ENCODE measurements around the gene ANXA8.

DNA sequence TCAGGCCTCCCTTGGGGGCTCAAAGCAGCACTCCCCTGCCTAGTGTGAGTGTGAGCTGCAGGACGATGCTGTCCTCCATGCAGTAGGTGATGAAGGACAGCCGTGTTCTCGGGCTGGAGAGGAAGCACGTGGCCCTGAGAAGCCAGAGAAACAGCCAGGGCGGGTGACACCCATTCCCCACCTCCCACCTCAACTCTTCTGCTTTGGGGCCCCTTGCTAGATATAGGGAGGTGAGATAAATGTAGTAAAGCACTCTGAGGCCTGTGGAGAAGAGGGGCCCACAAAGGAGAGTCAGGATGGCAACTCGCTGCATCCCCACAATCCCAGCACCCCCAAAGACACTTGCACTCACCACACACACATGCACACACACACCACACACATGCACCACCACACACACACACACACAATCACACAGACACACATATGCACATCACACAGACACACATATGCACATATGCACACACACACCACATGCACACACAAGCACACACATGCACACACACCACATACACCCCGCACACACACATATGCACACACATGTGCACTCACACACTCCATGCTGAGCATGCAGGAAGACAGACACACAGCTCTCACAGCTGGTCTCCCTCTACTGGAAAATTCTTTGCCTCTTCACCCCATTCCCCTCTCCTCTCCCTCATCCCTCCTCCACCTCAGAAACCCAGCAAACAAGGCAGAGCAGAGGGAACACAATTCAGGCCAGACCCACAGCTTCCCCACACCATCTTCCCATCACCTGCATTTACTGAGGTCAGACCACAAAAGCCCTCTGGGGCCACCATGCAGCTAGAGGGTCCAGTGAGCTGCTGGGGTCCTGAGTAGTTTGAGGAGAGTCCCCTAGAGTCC is 30.5 kb downstream of the ANXA8 start:
- TF ChIP-seq POLR2AphosphoS5 (IDR thresholded peaks at IDR 0.05) = no peak
- TF ChIP-seq POLR2A (IDR thresholded peaks at IDR 0.05) = no peak
- TF ChIP-seq, protein P1, sequence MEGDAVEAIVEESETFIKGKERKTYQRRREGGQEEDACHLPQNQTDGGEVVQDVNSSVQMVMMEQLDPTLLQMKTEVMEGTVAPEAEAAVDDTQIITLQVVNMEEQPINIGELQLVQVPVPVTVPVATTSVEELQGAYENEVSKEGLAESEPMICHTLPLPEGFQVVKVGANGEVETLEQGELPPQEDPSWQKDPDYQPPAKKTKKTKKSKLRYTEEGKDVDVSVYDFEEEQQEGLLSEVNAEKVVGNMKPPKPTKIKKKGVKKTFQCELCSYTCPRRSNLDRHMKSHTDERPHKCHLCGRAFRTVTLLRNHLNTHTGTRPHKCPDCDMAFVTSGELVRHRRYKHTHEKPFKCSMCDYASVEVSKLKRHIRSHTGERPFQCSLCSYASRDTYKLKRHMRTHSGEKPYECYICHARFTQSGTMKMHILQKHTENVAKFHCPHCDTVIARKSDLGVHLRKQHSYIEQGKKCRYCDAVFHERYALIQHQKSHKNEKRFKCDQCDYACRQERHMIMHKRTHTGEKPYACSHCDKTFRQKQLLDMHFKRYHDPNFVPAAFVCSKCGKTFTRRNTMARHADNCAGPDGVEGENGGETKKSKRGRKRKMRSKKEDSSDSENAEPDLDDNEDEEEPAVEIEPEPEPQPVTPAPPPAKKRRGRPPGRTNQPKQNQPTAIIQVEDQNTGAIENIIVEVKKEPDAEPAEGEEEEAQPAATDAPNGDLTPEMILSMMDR (IDR thresholded peaks at IDR 0.05) = no peak
